HG03139 (cell line): Measurements from ENCODE around the gene OR10A3.

Experiments
- ATAC-seq: cut with Tn5 transposase; IDR thresholded peaks from one replicate; pipeline ENCODE4 v1.9.1; 2021; ENCODE audit not compliant: unreplicated experiment

The OR10A3 gene

GRCh38 chr11:7941146-7941545 lies 362 bp downstream of the OR10A3 start:
- ATAC-seq: no peak

DNA sequence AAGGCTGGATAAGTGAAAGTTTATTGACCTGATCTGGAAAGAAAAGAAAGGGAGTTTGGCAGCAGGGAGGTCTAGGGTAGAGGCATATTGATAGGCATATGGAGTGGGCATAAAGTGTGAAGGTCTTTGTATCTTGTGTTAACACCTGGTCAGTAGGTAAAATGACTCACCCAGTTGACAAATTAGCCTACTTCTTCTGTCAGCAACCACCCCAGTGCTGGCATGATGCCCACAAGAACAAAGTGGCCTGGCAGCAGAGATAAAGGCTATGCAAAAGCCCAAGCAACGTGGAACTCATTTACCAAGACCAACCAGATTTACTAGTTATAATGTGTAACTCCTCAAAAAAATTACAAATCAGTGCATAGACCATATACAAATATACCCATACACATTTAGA lies 4.9 kb downstream of the OR10A3 start:
- no peak for ATAC-seq

- ATAC-seq: no peak
Measured at GRCh38 chr11:7931168-7931567, 10.3 kb downstream of the OR10A3 start, which contains the start of gene OR10A6. Gene OR10A6, minus strand, starts transcription at chr11:7931268. Its CDS starts 2,606 bp downstream, at chr11:7928662.

- ATAC-seq: no peak
Measured at GRCh38 chr11:7927635-7928034, 13.9 kb downstream of the OR10A3 start.

GRCh38 chr11:7924536-7924935 lies 17.0 kb downstream of the OR10A3 start:
- ATAC-seq: no peak

DNA sequence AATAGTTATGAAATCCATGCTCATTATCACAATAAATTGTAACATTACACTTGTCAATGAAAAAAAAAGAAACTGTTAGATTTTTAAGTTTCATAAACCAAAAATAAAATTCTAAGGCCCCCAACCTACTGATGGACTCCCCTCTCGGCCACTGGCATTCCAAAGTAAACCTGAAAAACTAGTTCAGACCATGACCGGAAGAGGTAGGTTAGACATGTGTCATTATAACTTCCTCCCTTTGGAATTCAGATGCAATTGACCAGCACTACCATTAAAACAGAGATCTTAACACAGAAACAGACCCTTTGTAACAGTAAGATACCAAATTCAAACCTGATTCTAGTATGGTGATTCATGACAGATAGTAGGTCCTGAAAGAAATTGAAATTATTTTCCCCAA lies 23.4 kb downstream of the OR10A3 start:
- no peak for ATAC-seq

GRCh38 chr11:7911011-7911410 lies 30.5 kb downstream of the OR10A3 start:
- no peak for ATAC-seq

GRCh38 chr11:7910286-7910788 lies 31.2 kb downstream of the OR10A3 start:
- no peak for ATAC-seq

- no peak for ATAC-seq
Measured at GRCh38 chr11:7909585-7910285, 31.8 kb downstream of the OR10A3 start.

DNA sequence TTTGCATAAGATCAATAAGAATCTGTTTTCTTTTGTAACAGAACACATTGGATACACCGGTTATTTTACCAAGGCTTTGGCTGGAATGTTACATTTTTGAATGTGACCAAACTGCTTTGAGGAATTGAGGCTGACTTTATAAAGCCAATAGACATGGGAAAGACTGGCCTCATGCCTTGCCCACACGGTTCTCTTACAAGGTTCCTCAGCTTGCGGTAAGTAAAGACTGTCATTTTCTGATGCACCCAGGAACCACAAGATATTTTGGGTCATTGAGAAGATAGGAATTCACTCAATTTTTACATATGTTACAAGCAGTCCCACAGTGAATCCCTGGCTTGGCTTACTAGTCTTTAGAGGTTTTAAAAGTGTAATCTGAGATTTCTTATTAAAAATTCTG lies 34.4 kb downstream of the OR10A3 start:
- ATAC-seq: no peak

GRCh38 chr11:7906481-7906880 lies 35.0 kb downstream of the OR10A3 start:
- ATAC-seq: no peak

GRCh38 chr11:7905961-7906429 lies 35.5 kb downstream of the OR10A3 start:
- ATAC-seq: no peak

DNA sequence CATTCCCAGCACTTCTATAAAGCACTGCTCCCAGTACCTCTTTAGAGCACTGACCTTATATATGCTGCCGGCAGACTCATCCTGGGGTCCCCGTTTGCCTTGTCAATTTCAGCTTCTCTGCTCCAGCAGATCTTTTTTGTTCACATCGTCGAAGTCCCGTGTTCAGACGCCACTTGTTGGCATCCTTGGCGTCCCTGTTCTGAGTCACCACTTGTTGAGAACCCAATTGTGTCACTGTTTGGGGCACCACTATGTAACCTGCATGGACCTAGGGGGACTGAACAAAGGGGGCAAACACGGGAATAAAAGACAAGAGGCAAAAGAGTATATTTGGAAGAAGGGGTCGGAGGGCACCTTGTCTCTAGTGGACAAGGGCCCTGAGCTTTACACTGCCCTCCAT lies 36.0 kb downstream of the OR10A3 start:
- no peak for ATAC-seq

DNA sequence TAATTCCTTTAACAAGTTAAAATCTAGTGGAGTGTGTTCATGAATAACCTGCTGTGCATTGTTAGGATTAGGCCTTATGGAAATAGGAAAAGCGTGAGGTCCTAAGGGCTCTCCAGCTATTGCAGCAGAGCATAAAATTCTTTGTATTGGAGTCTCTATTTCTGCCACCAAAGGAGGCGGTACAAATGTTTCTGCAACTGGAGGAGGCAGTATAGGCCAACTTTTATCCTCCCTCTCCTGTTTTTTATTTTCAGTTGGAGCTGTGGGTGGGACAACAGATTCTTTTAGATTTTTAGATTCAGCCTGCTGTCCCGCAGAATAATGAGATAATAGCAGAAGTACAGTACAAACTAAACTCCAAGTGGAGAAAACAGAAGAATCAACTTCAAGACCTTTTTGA lies 36.6 kb downstream of the OR10A3 start:
- no peak for ATAC-seq

DNA sequence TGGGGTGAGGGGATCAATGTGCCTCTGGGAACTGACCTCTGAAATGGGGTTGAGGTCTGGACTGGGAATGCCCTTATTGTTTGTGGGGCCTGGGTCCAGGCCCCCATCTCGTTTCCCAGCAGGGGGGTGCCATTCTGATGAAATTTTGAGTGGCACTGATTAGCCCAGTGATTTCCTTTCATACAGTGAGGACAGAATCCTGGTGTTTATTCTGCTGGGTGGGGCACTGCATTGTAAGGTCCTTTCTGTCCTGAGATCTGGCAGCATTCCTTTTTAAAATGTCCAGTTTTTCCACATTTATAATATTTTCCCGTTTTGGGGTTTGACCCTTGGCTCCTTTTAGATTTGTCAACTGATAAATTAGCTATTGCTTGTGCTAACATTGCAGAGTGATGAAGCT lies 37.6 kb downstream of the OR10A3 start:
- ATAC-seq: no peak

DNA sequence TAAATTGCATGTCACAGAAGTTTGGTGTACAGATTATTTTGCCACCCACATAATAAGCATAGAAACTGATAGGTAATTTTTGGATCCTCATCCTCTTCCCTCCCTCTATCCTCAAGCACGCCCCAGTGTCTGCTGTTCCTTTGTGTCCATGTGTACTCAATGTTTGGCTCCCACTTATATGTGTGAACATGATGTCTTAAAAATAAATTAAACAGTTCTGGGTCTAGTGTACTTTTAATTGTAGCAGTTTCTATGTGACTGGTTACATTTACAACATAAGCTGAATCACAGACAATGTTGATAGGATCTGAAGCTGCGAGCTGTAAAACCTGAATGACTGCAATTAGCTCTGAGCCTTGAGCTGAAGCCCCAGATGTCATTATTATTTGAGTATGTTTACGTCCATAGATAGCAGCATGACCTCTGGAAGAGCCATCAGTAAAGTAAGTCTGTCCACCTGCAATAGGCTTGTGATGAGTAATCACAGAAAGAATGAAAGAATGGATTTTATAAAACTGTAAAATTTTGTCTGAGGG lies 40.1 kb downstream of the OR10A3 start:
- no peak for ATAC-seq

GRCh38 chr11:7900686-7901085 lies 40.8 kb downstream of the OR10A3 start:
- ATAC-seq: no peak

- ATAC-seq: no peak
Measured at GRCh38 chr11:7899418-7899817, 42.1 kb downstream of the OR10A3 start.

DNA sequence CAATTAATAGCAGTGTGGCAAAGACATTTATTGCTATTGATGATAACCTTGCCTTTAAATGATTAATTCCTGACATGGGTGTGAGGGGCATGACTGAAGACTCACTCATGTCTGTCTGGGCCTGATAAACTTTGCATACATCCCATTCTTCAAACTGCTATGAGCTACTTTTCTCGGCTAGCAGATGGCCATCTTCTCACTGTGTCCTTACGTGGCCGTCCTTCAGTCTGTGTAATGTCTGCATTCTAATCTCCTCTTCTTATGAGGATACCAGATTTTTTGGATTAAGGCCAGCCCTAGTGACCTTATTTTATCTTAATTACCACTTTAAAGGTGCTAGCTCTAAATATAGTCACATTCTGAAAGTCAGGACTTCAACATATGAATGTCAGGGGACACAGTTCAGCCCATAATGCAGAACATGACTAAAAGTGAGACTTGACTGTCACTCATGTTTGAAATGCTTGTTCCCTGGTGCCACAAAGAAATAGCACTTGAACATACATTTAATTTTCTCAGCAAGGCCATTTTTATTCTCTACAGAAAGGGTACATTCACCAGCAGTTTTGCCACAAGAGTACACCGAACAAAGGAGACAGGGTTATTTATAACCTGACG lies 42.7 kb downstream of the OR10A3 start:
- ATAC-seq: no peak

DNA sequence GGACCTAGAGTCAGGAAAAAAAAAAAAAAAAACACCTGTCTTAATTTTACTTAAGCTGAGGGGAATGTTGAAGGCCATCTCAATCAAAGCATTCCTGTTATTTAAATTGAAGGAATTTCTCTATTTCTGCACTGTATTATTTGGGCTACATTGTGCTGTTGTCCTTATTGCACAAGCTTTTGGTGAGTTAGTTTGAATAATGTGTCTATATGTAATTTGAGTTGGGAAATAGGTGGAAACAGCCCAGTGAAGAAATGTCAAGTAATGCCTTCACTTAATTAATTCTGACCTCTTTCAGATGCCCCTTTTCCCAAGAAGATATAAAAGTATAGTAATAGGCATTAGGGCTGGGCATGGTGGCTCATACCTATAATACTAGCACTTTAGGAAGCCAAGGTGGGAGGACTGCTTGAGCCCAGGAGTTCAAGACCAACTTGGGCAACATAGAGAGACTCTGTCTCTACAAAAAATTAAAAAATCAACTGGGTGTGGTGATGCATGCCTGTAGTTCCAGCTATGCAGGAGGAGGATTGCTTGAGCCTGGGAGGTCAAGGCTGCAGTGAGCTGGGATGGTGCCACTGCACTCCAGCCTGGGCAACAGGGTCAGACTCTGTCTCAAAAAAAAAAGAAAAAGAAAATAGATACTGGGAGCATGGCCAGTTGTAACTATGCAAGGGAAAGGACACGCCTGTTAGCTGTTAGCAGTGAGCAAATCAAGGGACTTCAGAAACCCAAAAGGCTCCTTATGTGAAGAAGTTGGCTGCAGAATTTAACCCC lies 45.3 kb downstream of the OR10A3 start:
- no peak for ATAC-seq

DNA sequence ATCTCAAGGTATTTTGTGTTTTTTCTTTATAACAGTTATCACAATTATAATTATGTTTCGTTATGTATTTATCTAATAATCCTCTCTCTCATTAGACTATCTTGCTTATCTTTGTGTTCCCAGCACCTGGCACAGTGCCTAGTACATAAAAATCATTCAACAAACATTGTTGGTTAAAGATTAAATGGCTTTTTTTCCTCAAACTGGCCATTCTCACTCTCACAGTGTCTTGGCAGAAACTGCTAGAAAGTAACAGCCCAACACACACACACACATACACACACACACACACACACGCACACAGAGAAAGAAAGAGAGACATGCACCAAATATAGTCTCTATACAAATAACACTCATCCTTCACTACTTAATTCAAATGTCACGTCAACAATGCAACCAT lies 47.3 kb downstream of the OR10A3 start:
- no peak for ATAC-seq
